Endothelial cell of umbilical vein (primary cell): ENCODE data around the gene EPS8. TPM values are rescaled to one million over a fixed set of nuclear protein-coding genes. Genes with fewer than 3 reads are reported as not detected.

Source experiments
- BruUV-seq: library from RNA; stranded (reverse); fragments of 400-500 nt; replicated peaks from 2 replicates; lab custom pipeline; 2021; lab: Mats Ljungman, UMichigan
- CTCF ChIA-PET: fragments of 300-600, 350-600 bp; sonication (Branson Sonifier 250); formaldehyde crosslinking; loops from one replicate; lab custom pipeline; 2021; ENCODE audit warnings: antibody characterized with exemption, inconsistent platforms; lab: Charles Lee
- POLR2A ChIA-PET: fragments of 300-600, 350-600 bp; sonication (Branson Sonifier 250); formaldehyde crosslinking; loops from one replicate; lab custom pipeline; 2021; ENCODE audit warnings: antibody characterized with exemption, inconsistent platforms; lab: Charles Lee
- DNase-seq: peaks from one replicate; pipeline ENCODE4 v3.0.0-alpha.2; 2011; ENCODE audit warnings: low read depth, low spot score
- FAIRE-seq: peaks from 2 replicates; lab custom pipeline; 2011; peaks lifted over from hg19 to GRCh38; lab: Jason Lieb, UNC
- H2AFZ ChIP-seq: 2 replicates; pipeline ENCODE4 v1.6.0; 2012; ENCODE audit warnings: low read depth, low read length, control low read depth, inconsistent platforms
- H3K27ac ChIP-seq: 2 replicates; pipeline ENCODE4 v1.5.1; 2011; ENCODE audit warnings: low read depth, mild to moderate bottlenecking, control low read depth, low read length, moderate library complexity; ENCODE audit not compliant: insufficient read depth
- H3K27me3 ChIP-seq, 2 experiments: 2 replicates each; pipeline versions ENCODE4 v1.6.0 to v1.6.1; 2011; ENCODE audit warnings: low read length in 2 of 2, mixed read lengths in 1 of 2; ENCODE audit not compliant: control insufficient read depth in 2 of 2, insufficient read depth in 2 of 2
- H3K36me3 ChIP-seq, 2 experiments: 2 replicates in 1 of 2; 3 replicates in 1 of 2; pipeline ENCODE4 v1.5.1; 2011; ENCODE audit warnings: low read length in 2 of 2, mild to moderate bottlenecking in 1 of 2, moderate library complexity in 1 of 2; ENCODE audit not compliant: control insufficient read depth in 2 of 2, insufficient read depth in 2 of 2; ENCODE audit errors: extremely low read depth in 1 of 2
- H3K4me1 ChIP-seq: 3 replicates; pipeline ENCODE4 v1.5.1; 2011; ENCODE audit warnings: mild to moderate bottlenecking, low read length; ENCODE audit not compliant: control insufficient read depth, insufficient read depth; ENCODE audit errors: extremely low read depth
- H3K4me2 ChIP-seq: 2 replicates; pipeline ENCODE4 v1.6.1; 2011; ENCODE audit warnings: low read length, control low read depth, mixed read lengths; ENCODE audit not compliant: insufficient read depth
- H3K4me3 ChIP-seq, 3 experiments: fragments of 200-600 bp in 1 of 3; sonication (generic), shearing (Covaris generic) in 1 of 3; replicated peaks in 1 of 3; 2 replicates each; pipeline ENCODE4 v1.5.1; 2011 to 2016; ENCODE audit warnings: control low read depth in 3 of 3, low read length in 3 of 3, mild to moderate bottlenecking in 2 of 3, inconsistent platforms in 1 of 3, low read depth in 1 of 3, moderate library complexity in 1 of 3; ENCODE audit not compliant: insufficient read depth in 1 of 3
- H3K79me2 ChIP-seq: 2 replicates; pipeline ENCODE4 v1.6.0; 2012; ENCODE audit warnings: low read length, inconsistent platforms; ENCODE audit not compliant: control insufficient read depth, insufficient read depth
- H3K9ac ChIP-seq: replicated peaks from 2 replicates; pipeline ENCODE3; 2011; ENCODE audit warnings: low read length, control low read depth; ENCODE audit not compliant: insufficient read depth; ENCODE audit errors: extremely low read depth
- H3K9me1 ChIP-seq: replicated peaks from 3 replicates; pipeline ENCODE4 v1.6.0; 2011; ENCODE audit warnings: mild to moderate bottlenecking, low read length; ENCODE audit not compliant: control insufficient read depth, insufficient read depth; ENCODE audit errors: extremely low read depth
- H3K9me3 ChIP-seq: replicated peaks from 2 replicates; pipeline ENCODE4 v1.5.1; 2012; ENCODE audit warnings: low read length, inconsistent platforms; ENCODE audit not compliant: control insufficient read depth, insufficient read depth
- H4K20me1 ChIP-seq: replicated peaks from 2 replicates; pipeline ENCODE3; 2011; ENCODE audit warnings: mild to moderate bottlenecking, low read length; ENCODE audit not compliant: control insufficient read depth, insufficient read depth; ENCODE audit errors: extremely low read depth
- CTCF ChIP-seq, 2 donors: IDR thresholded peaks; 1 replicate in 1 of 2; 2 replicates in 1 of 2; pipeline ENCODE4 v1.5.1; 2011; ENCODE audit warnings: low read length in 2 of 2, mild to moderate bottlenecking in 2 of 2, moderate library complexity in 2 of 2, control low read depth in 1 of 2, inconsistent platforms in 1 of 2, low read depth in 1 of 2; ENCODE audit not compliant: insufficient read depth in 1 of 2; ENCODE audit errors: extremely low read depth in 1 of 2
- EZH2 ChIP-seq: IDR thresholded peaks from 2 replicates; pipeline ENCODE4 v1.6.1; 2012; ENCODE audit warnings: borderline replicate concordance, low read depth, mild to moderate bottlenecking, moderate library complexity, low read length, inconsistent platforms; ENCODE audit not compliant: severe bottlenecking
- FOS ChIP-seq: IDR thresholded peaks from 2 replicates; pipeline ENCODE4 v1.6.1; 2011; ENCODE audit warnings: mild to moderate bottlenecking, low read length, moderate library complexity, borderline replicate concordance; ENCODE audit not compliant: insufficient read depth
- GATA2 ChIP-seq: IDR thresholded peaks from 2 replicates; pipeline ENCODE4 v1.7.0; 2011; ENCODE audit warnings: low read depth, mild to moderate bottlenecking, moderate library complexity, mixed read lengths, low read length; ENCODE audit not compliant: insufficient read length, insufficient read depth
- JUN ChIP-seq: IDR thresholded peaks from 2 replicates; pipeline ENCODE4 v1.6.1; 2011; ENCODE audit warnings: borderline replicate concordance, low read depth; ENCODE audit not compliant: insufficient read length, insufficient read depth
- MAX ChIP-seq: IDR thresholded peaks from 2 replicates; pipeline ENCODE4 v1.6.1; 2011; ENCODE audit not compliant: insufficient read depth, insufficient read length
- MYC ChIP-seq: IDR thresholded peaks from one replicate; pipeline ENCODE4 v1.6.1; 2011; ENCODE audit warnings: mild to moderate bottlenecking, low read depth, low read length
- POLR2A ChIP-seq: IDR thresholded peaks from 2 replicates; pipeline ENCODE4 v1.6.1; 2012; ENCODE audit warnings: low read depth, mild to moderate bottlenecking, control low read depth, low read length
- POLR2AphosphoS5 ChIP-seq: IDR thresholded peaks from 2 replicates; pipeline ENCODE4 v1.6.1; 2012; ENCODE audit warnings: low read depth, mild to moderate bottlenecking, control low read depth, low read length, moderate library complexity; ENCODE audit not compliant: insufficient read depth
- dilution Hi-C: fragments of 300-500 bp; cut with MboI; formaldehyde crosslinking; loops from one replicate; pipeline ENCODE4 v1.15.0; 2019; ENCODE audit warnings: low sequenced_read_pairs; ENCODE audit not compliant: extremely low pct_ligation_motif_present
- intact Hi-C: fragments of 100-400 bp; cut with micrococcal nuclease; formaldehyde crosslinking; loops from one replicate; pipeline ENCODE4 v1.10.0; 2022
- polyA plus RNA-seq, 4 experiments: library from polyadenylated mRNA; depleted of rRNA in 3 of 4; stranded (reverse) in 3 of 4; unstranded in 1 of 4; fragments of >200 nt; gene quantifications; 2 replicates each; pipeline versions ENCODE4 v1.2.1 to v1.2.3, GENCODE V29; 2011 to 2012; ENCODE audit warnings: missing spikeins in 1 of 4
- total RNA-seq: library from RNA; stranded (reverse); gene quantifications from 2 replicates; pipeline ENCODE4 v1.2.3, GENCODE V29; 2021

The EPS8 gene
- total and polyA plus RNA-seq, 2 donors (not counting 3 experiments of a cell fraction or from before 2014, with no cell fraction given): 8.4 to 11.9 TPM

- dilution Hi-C loops: no loop called here
- no peaks in the 10 kb centered on the region for H3K36me3 ChIP-seq
- no peaks in the 10 kb centered on the region for H3K27me3 ChIP-seq
- H4K20me1 ChIP-seq: no peaks in the 10 kb centered on the region
- intact Hi-C loops: no loop called here
- BruUV-seq: no TSS peak
- no peak overlapping the region for H3K4me3 ChIP-seq
- no peaks in the 10 kb centered on the region for H3K79me2 ChIP-seq
- DNase-seq (no peak), FAIRE-seq (no peak)
- ChIA-PET CTCF (no interaction called here), POLR2A (no interaction called here)
- no peak overlapping the region for H3K9ac ChIP-seq
- H3K4me2 ChIP-seq: no peak overlapping the region
- H2AFZ ChIP-seq: no peak overlapping the region
- H3K27ac ChIP-seq: no peak overlapping the region
- peaks cover 13% of the 10 kb centered on the region for H3K4me1 ChIP-seq
- TF ChIP-seq EZH2: no peak
- TF ChIP-seq MYC: no peak
- no peak for TF ChIP-seq GATA2
- no peak for TF ChIP-seq MAX
- no peaks in the 10 kb centered on the region for H3K9me3 ChIP-seq
- H3K9me1 ChIP-seq: no peaks in the 10 kb centered on the region
Observed at GRCh38 chr12:15722951-15723350, 66.2 kb downstream of the EPS8 start.

GRCh38 chr12:15721316-15722115 is 67.7 kb downstream of the EPS8 start:
- no peaks in the 10 kb centered on the region for H3K79me2 ChIP-seq
- H3K4me2 ChIP-seq: no peak overlapping the region
- no peak overlapping the region for H3K27ac ChIP-seq

More at GRCh38 chr12:15721316-15722115, 67.7 kb downstream of the EPS8 start:
- H3K9ac ChIP-seq: no peak overlapping the region
- H3K9me3 ChIP-seq: no peaks in the 10 kb centered on the region
- no peaks in the 10 kb centered on the region for H3K36me3 ChIP-seq
- POLR2A ChIA-PET: no interaction called here
- TF ChIP-seq POLR2AphosphoS5: no peak
- TF ChIP-seq CTCF (IDR thresholded peaks at IDR 0.05; ENCODE audit: extremely low read depth in 1 of 2, insufficient read depth in 1 of 2, low read depth in 1 of 2, low read length in 2 of 2): no peak
- no peak for TF ChIP-seq GATA2
- TF ChIP-seq EZH2: no peak
- TF ChIP-seq MYC: no peak
- TF ChIP-seq JUN: no peak
- TF ChIP-seq FOS: peak; percentile 14
- no peak for TF ChIP-seq POLR2A
- FAIRE-seq (no peak), DNase-seq (no peak)
- H3K9me1 ChIP-seq: no peaks in the 10 kb centered on the region
- CTCF ChIA-PET: no interaction called here
- H2AFZ ChIP-seq: no peak overlapping the region
- no peaks in the 10 kb centered on the region for H3K27me3 ChIP-seq
- BruUV-seq: no TSS peak
- H3K4me1 ChIP-seq: peaks cover 13% of the 10 kb centered on the region
- no peak overlapping the region for H3K4me3 ChIP-seq
- no peaks in the 10 kb centered on the region for H4K20me1 ChIP-seq
- intact Hi-C loops (no loop called here), dilution Hi-C loops (no loop called here)
